A549 (cell line): ENCODE results near the gene ALDH1A1. TPM values are rescaled to one million over a fixed set of nuclear protein-coding genes. Genes with fewer than 3 reads are reported as not detected.
A peak's percentile ranks its signal among the peaks of the same experiment; 100 is the strongest.

Source experiments
- ATAC-seq, 2 experiments: fragments of 200-7000 bp in 1 of 2; fragments of >200 bp in 1 of 2; cut with Nextera tagmentation in 1 of 2; cut with Tn5 transposase in 1 of 2; 3 replicates each; pipeline versions ENCODE4 v1.8.0 to v1.9.1; 2018 to 2020; ENCODE audit warnings: mild to moderate bottlenecking in 1 of 2, moderate library complexity in 1 of 2
- CTCF ChIA-PET: fragments of 300-600 bp; sonication (Branson Sonifier 250); formaldehyde crosslinking; extraction: SDS; loops from one replicate; lab custom pipeline; 2021; ENCODE audit warnings: antibody characterized with exemption, inconsistent platforms; lab: Yijun Ruan, JAX
- POLR2A ChIA-PET: fragments of 350-600 bp; formaldehyde crosslinking; extraction: SDS; loops from one replicate; lab custom pipeline; 2021; ENCODE audit warnings: antibody characterized with exemption, inconsistent platforms; lab: Yijun Ruan, JAX
- DNase-seq, 2 experiments: peaks; one replicate each; pipeline versions ENCODE4 v3.0.0 to v3.0.0-alpha.2; 2011 to 2016; ENCODE audit warnings: low read depth in 1 of 2, low spot score in 1 of 2
- FAIRE-seq: peaks from 2 replicates; lab custom pipeline; 2011; peaks lifted over from hg19 to GRCh38; lab: Jason Lieb, UNC
- H3K27ac ChIP-seq, 2 experiments: fragments of >200 bp; sonication (Bioruptor Twin); formaldehyde crosslinking; 3 replicates each; pipeline ENCODE4 v1.5.1; 2016 to 2017
- H3K4me1 ChIP-seq: fragments of >200 bp; sonication (Bioruptor Twin); formaldehyde crosslinking; 3 replicates; pipeline ENCODE4 v1.6.1; 2016
- H3K4me2 ChIP-seq: fragments of >200 bp; sonication (Bioruptor Twin); formaldehyde crosslinking; 3 replicates; pipeline ENCODE4 v1.6.1; 2016
- H3K4me3 ChIP-seq: fragments of >200 bp; sonication (Bioruptor Twin); formaldehyde crosslinking; 3 replicates; pipeline ENCODE4 v1.5.1; 2016
- H3K9me3 ChIP-seq: fragments of >200 bp; sonication (Bioruptor Twin); formaldehyde crosslinking; 3 replicates; pipeline ENCODE4 v1.6.1; 2016
- CBX2 ChIP-seq: fragments of 200-600 bp; sonication (generic); IDR thresholded peaks from 2 replicates; pipeline ENCODE4 v1.6.1; 2016; ENCODE audit warnings: low read depth, mild to moderate bottlenecking, borderline replicate concordance
- CBX8 ChIP-seq: fragments of 200-600 bp; sonication (generic); IDR thresholded peaks from 2 replicates; pipeline ENCODE4 v1.6.1; 2016
- CEBPB ChIP-seq, 2 experiments: fragments of >200 bp in 1 of 2; sonication (Bioruptor Twin) in 1 of 2; formaldehyde crosslinking in 1 of 2; IDR thresholded peaks; 2 replicates each; pipeline ENCODE4 v1.6.1; 2012 to 2016
- CHD4 ChIP-seq: fragments of 200-600 bp; sonication (generic); IDR thresholded peaks from 2 replicates; pipeline ENCODE4 v1.6.1; 2016; ENCODE audit warnings: antibody characterized with exemption, mild to moderate bottlenecking, borderline replicate concordance
- EHMT2 ChIP-seq: fragments of 200-600 bp; sonication (generic); IDR thresholded peaks from 2 replicates; pipeline ENCODE4 v1.6.1; 2016; ENCODE audit warnings: antibody characterized with exemption, low read depth, mild to moderate bottlenecking, moderate library complexity
- EP300 ChIP-seq, 2 experiments: fragments of >200 bp; sonication (Bioruptor Twin); formaldehyde crosslinking; IDR thresholded peaks; 2 replicates in 1 of 2; 3 replicates in 1 of 2; pipeline ENCODE4 v1.6.1; 2016 to 2017
- ESRRA ChIP-seq: fragments of 150-350 bp; IDR thresholded peaks from 2 replicates; pipeline ENCODE4 v1.6.1; 2014; ENCODE audit warnings: mild to moderate bottlenecking, low read length, borderline replicate concordance
- FOSB ChIP-seq: fragments of 250-450 bp; sonication (Bioruptor Pico); IDR thresholded peaks from 2 replicates; pipeline ENCODE4 v1.5.0; 2020; ENCODE audit warnings: mild to moderate bottlenecking, moderate library complexity
- FOSL2 ChIP-seq, 2 experiments: fragments of 450-650 bp in 1 of 2; fragments of >200 bp in 1 of 2; sonication (Bioruptor Twin) in 1 of 2; formaldehyde crosslinking; IDR thresholded peaks; 2 replicates each; pipeline versions ENCODE4 v1.5.0 to v1.6.1; 2016 to 2020; ENCODE audit warnings: mild to moderate bottlenecking in 1 of 2, moderate library complexity in 1 of 2
- FOXS1 ChIP-seq: fragments of 250-450 bp; sonication (Bioruptor Pico); IDR thresholded peaks from 2 replicates; pipeline ENCODE4 v1.5.0; 2020; ENCODE audit warnings: mild to moderate bottlenecking, moderate library complexity
- GATA3 ChIP-seq: IDR thresholded peaks from 2 replicates; pipeline ENCODE4 v1.6.1; 2012; ENCODE audit warnings: borderline replicate concordance
- HEYL ChIP-seq: fragments of 250-450 bp; sonication (Bioruptor Pico); IDR thresholded peaks from 2 replicates; pipeline ENCODE4 v1.8.0; 2021; ENCODE audit warnings: mild to moderate bottlenecking, moderate library complexity
- HOXA7 ChIP-seq: fragments of 250-450 bp; sonication (Bioruptor Pico); IDR thresholded peaks from 2 replicates; pipeline ENCODE4 v1.5.0; 2020; ENCODE audit warnings: mild to moderate bottlenecking, moderate library complexity
- HOXB13 ChIP-seq: fragments of 250-450 bp; sonication (Bioruptor Pico); IDR thresholded peaks from 2 replicates; pipeline ENCODE4 v1.5.0; 2020; ENCODE audit warnings: low read depth, mild to moderate bottlenecking, moderate library complexity
- JUN ChIP-seq, 2 experiments: fragments of >200 bp; sonication (Bioruptor Twin); formaldehyde crosslinking; IDR thresholded peaks; 2 replicates in 1 of 2; 3 replicates in 1 of 2; pipeline ENCODE4 v1.6.1; 2016 to 2017
- KDM1A ChIP-seq: fragments of 200-600 bp; sonication (generic); IDR thresholded peaks from 2 replicates; pipeline ENCODE4 v1.6.1; 2016; ENCODE audit warnings: low read depth, mild to moderate bottlenecking
- KDM5A ChIP-seq: fragments of 200-600 bp; sonication (generic); IDR thresholded peaks from 2 replicates; pipeline ENCODE4 v1.6.1; 2016; ENCODE audit warnings: antibody characterized with exemption, mild to moderate bottlenecking
- NFE2L2 ChIP-seq: fragments of 150-350 bp; conservative IDR thresholded peaks from 2 replicates; pipeline ENCODE4 v1.6.1; 2014; ENCODE audit warnings: low read length
- POLR2AphosphoS2 ChIP-seq: conservative IDR thresholded peaks from 2 replicates; pipeline ENCODE4 v1.6.1; 2012; ENCODE audit warnings: low read length, improper control_type of control experiment, inconsistent platforms
- SREBF2 ChIP-seq: fragments of 450-650 bp; IDR thresholded peaks from 2 replicates; pipeline ENCODE4 v1.6.1; 2014; ENCODE audit warnings: mild to moderate bottlenecking, moderate library complexity
- TFCP2L1 ChIP-seq: fragments of 250-450 bp; sonication (Bioruptor Pico); IDR thresholded peaks from 2 replicates; pipeline ENCODE4 v1.5.0; 2021; ENCODE audit warnings: mild to moderate bottlenecking
- ZC3H11A ChIP-seq: fragments of 450-650 bp; IDR thresholded peaks from 2 replicates; pipeline ENCODE4 v1.6.1; 2014; ENCODE audit warnings: antibody characterized with exemption, mild to moderate bottlenecking
- ZFP36 ChIP-seq: fragments of 450-650 bp; IDR thresholded peaks from 2 replicates; pipeline ENCODE4 v1.6.1; 2014; ENCODE audit warnings: borderline replicate concordance; ENCODE audit not compliant: partially characterized antibody
- ZNF302 ChIP-seq: fragments of 250-450 bp; sonication (Bioruptor Pico); IDR thresholded peaks from 2 replicates; pipeline ENCODE4 v1.9.0; 2021; ENCODE audit warnings: inconsistent platforms, mild to moderate bottlenecking, moderate library complexity
- ZSCAN20 ChIP-seq: fragments of 250-450 bp; sonication (Bioruptor Pico); IDR thresholded peaks from 2 replicates; pipeline ENCODE4 v1.8.0; 2022; ENCODE audit warnings: mild to moderate bottlenecking, moderate library complexity
- whole genome bisulfite sequencing: methylation state at CpG from one replicate; pipeline ENCODE4 v1.1.6; 2017; ENCODE audit errors: missing lambda C conversion rate; 5-methylcytosine and 5-hydroxymethylcytosine counted together
- polyA plus RNA-seq, 4 experiments: library from polyadenylated mRNA; depleted of rRNA in 3 of 4; stranded (reverse); fragments of >200 nt; fragmentation: RNase III in 1 of 4; extraction: RNeasy Plus Mini Kit Qiagen cat#74134 plus additional on column Dnase treatment in 1 of 4; gene quantifications; 2 replicates in 3 of 4; 3 replicates in 1 of 4; pipeline ENCODE4 v1.2.3, GENCODE V29; 2011 to 2017
- TF ChIP-seq, protein P1 (sequence below): fragments of 200-600 bp; sonication (generic); IDR thresholded peaks from 2 replicates; pipeline ENCODE4 v1.6.1; 2016; ENCODE audit warnings: antibody characterized with exemption, mild to moderate bottlenecking, moderate library complexity
- TF ChIP-seq, protein P2 (sequence below): fragments of >200 bp; sonication (Bioruptor Twin); formaldehyde crosslinking; IDR thresholded peaks from 3 replicates; pipeline ENCODE4 v1.5.1; 2016
- TF ChIP-seq, protein P3 (sequence below): IDR thresholded peaks from 2 replicates; pipeline ENCODE4 v1.6.1; 2012; ENCODE audit warnings: low read depth, borderline replicate concordance
- TF ChIP-seq, protein P4 (sequence below): IDR thresholded peaks from 2 replicates; pipeline ENCODE4 v1.6.1; 2012

Gene ALDH1A1
- polyA plus RNA-seq, 2 of the 4 experiments (the other 2 are of a cell fraction), result 8,617 to 9,987 TPM

DNA sequence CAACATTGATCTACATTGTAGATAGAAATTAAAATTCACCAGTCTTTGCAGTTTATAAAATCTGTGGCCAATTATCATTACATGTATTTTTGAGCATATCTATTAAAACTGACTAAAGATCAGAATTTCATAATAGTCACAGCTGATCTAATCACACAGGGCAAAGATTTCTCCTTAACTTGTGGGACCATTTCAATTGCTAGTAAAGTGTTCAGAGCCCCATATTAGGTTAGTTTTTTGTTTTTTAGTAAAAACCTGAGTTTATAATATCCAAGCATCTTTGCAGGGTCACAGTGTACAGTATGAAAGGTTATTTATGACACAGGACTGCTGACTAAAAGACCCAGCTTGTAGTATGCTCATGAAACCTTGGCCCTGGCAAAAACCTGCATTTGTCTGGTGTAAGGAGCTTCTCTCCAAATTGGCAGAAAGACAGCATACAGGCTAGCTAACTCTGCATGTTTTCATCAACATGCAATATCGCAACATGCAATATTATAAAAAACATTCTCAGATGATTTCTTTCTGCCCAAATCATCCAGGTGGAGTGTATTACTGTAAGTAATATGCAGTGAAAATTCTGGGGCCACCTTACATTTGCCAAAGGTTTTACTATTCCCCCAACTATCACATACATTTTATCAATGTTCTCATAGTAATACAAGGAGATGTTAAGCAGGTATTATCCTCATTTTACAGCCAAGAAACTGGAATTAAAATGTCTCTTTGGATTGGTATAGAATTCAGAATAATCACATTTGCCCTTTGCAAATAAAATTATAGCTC lies 37.7 kb upstream of the ALDH1A1 start:
- ATAC-seq (peak in 1 of 2 experiments; percentile 29; a peak in 4 of 6 replicates), FAIRE-seq (peak; percentile 97), DNase-seq (peak in 1 of 2 experiments; percentile 75)
- TF ChIP-seq FOXS1 (CRISPR knock-in tag) (0 out of 2 replicates have a peak, but pooled peaks have one; percentile 57), HOXB13 (peak; percentile 76; the same call in 1 of the 2 replicates), FOSL2 (IDR thresholded peaks at IDR 0.05) (no peak), FOSL2 (CRISPR knock-in tag; IDR thresholded peaks at IDR 0.05) (0 out of 2 replicates have a peak, but pooled peaks have one; percentile 44), SREBF2 (no peak), TFCP2L1 (CRISPR knock-in tag) (no peak), ZSCAN20 (CRISPR knock-in tag) (0 out of 2 replicates have a peak, but pooled peaks have one; percentile 50), JUN (IDR thresholded peaks at IDR 0.05) (0 out of 5 replicates have a peak, but pooled peaks of 1 of the 2 experiments have one; percentile 37), FOSB (CRISPR knock-in tag) (peak; percentile 30; the same call in 1 of the 2 replicates)
- TF ChIP-seq, protein P1, sequence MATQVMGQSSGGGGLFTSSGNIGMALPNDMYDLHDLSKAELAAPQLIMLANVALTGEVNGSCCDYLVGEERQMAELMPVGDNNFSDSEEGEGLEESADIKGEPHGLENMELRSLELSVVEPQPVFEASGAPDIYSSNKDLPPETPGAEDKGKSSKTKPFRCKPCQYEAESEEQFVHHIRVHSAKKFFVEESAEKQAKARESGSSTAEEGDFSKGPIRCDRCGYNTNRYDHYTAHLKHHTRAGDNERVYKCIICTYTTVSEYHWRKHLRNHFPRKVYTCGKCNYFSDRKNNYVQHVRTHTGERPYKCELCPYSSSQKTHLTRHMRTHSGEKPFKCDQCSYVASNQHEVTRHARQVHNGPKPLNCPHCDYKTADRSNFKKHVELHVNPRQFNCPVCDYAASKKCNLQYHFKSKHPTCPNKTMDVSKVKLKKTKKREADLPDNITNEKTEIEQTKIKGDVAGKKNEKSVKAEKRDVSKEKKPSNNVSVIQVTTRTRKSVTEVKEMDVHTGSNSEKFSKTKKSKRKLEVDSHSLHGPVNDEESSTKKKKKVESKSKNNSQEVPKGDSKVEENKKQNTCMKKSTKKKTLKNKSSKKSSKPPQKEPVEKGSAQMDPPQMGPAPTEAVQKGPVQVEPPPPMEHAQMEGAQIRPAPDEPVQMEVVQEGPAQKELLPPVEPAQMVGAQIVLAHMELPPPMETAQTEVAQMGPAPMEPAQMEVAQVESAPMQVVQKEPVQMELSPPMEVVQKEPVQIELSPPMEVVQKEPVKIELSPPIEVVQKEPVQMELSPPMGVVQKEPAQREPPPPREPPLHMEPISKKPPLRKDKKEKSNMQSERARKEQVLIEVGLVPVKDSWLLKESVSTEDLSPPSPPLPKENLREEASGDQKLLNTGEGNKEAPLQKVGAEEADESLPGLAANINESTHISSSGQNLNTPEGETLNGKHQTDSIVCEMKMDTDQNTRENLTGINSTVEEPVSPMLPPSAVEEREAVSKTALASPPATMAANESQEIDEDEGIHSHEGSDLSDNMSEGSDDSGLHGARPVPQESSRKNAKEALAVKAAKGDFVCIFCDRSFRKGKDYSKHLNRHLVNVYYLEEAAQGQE, result no peak
- TF ChIP-seq, protein P2, sequence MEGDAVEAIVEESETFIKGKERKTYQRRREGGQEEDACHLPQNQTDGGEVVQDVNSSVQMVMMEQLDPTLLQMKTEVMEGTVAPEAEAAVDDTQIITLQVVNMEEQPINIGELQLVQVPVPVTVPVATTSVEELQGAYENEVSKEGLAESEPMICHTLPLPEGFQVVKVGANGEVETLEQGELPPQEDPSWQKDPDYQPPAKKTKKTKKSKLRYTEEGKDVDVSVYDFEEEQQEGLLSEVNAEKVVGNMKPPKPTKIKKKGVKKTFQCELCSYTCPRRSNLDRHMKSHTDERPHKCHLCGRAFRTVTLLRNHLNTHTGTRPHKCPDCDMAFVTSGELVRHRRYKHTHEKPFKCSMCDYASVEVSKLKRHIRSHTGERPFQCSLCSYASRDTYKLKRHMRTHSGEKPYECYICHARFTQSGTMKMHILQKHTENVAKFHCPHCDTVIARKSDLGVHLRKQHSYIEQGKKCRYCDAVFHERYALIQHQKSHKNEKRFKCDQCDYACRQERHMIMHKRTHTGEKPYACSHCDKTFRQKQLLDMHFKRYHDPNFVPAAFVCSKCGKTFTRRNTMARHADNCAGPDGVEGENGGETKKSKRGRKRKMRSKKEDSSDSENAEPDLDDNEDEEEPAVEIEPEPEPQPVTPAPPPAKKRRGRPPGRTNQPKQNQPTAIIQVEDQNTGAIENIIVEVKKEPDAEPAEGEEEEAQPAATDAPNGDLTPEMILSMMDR, result no peak
- Histone ChIP-seq H3K4me2 (peak overlapping the region; percentile 89), H3K9me3 (no peaks in the 10 kb centered on the region), H3K27ac (peak overlapping the region; percentile 96 to 98), H3K4me1 (peaks cover 97% of the 10 kb centered on the region), H3K4me3 (no peak overlapping the region)
- POLR2A ChIA-PET, result interaction anchor here (1.1 to 5.9 kb wide), 5 partner anchors 13 to 64 kb away, joined by 3 to 77 read pairs (median 4); no protein-coding TSS in a partner anchor
- WGBS, result 5% methylated on average over 1 of the region's 1 CpG
- CTCF ChIA-PET, result interaction anchor here (0.7 to 4.7 kb wide), 5 partner anchors 32 to 90 kb away, joined by 3 to 21 read pairs (median 3); no protein-coding TSS in a partner anchor

DNA sequence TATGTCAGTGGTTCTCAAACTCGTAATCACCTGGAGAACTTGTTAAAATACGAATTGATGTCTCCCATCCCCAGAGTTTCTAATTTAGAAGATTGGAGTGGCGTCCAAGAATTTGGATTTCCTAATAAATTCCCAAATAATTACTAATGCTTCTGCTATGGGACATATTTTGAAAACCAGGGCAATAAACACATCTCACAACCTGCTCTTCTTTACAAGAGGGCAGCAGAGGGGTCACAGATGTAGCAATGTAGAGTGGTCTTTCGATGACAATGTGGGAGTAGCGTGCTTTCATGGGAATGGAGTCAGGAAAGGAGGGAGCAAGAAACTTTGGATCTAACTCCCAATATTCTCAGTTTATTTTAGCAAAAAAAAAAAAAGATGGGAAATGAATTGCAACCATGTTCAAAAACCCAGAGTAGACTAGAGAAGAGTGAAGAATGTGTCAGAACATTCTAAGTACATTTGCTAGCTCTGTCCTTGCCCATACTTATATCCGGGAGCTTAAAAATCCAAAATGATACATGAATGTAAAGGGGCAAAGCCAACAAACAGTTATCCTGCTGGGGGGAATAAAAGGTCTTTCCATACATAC lies 33.8 kb upstream of the ALDH1A1 start:
- ChIA-PET CTCF (interaction anchor here (0.6 to 2.3 kb wide), 12 partner anchors 9 to 1657 kb away, joined by 3 to 10 read pairs (median 4); no protein-coding TSS in a partner anchor), POLR2A (interaction anchor here (0.5 to 5.9 kb wide), 7 partner anchors 11 to 1966 kb away, joined by 3 to 77 read pairs (median 4); no protein-coding TSS in a partner anchor)
- no peak for ATAC-seq
- H3K9me3 ChIP-seq, result no peaks in the 10 kb centered on the region
- DNase-seq, result peak in 1 of 2 experiments; percentile 69
- peak overlapping the region; percentile 89 for H3K4me2 ChIP-seq
- 15% methylated on average over 6 of the region's 6 CpGs for WGBS
- H3K4me3 ChIP-seq, result no peak overlapping the region
- peak; percentile 81 for FAIRE-seq
- H3K27ac ChIP-seq, result peak overlapping the region; percentile 91 to 98
- H3K4me1 ChIP-seq, result peaks cover 94% of the 10 kb centered on the region
- TF ChIP-seq GATA3, result peak; percentile 89; the same call in 1 of the 2 replicates
- no peak for TF ChIP-seq FOSB (CRISPR knock-in tag)
- no peak for TF ChIP-seq CBX8
- TF ChIP-seq ZSCAN20 (CRISPR knock-in tag), result peak; percentile 56; the same call in 1 of the 2 replicates
- TF ChIP-seq CBX2, result no peak
- TF ChIP-seq NFE2L2, result no peak
- TF ChIP-seq EHMT2, result no peak
- TF ChIP-seq CHD4, result no peak
- TF ChIP-seq EP300 (IDR thresholded peaks at IDR 0.05), result peak; percentile 65 to 83; a peak in 3 of 5 replicates
- TF ChIP-seq HOXA7 (CRISPR knock-in tag), result no peak
- peak in 1 of 2 experiments; percentile 91; a peak in 3 of 4 replicates for TF ChIP-seq CEBPB (IDR thresholded peaks at IDR 0.05)
- TF ChIP-seq ESRRA, result no peak
- TF ChIP-seq POLR2AphosphoS2, result no peak
- TF ChIP-seq ZC3H11A, result no peak; the same call in 1 of the 2 replicates
- TF ChIP-seq ZNF302 (CRISPR knock-in tag), result peak; percentile 71; the same call in 1 of the 2 replicates
- TF ChIP-seq, protein P3, sequence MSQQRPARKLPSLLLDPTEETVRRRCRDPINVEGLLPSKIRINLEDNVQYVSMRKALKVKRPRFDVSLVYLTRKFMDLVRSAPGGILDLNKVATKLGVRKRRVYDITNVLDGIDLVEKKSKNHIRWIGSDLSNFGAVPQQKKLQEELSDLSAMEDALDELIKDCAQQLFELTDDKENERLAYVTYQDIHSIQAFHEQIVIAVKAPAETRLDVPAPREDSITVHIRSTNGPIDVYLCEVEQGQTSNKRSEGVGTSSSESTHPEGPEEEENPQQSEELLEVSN, result no peak
- TF ChIP-seq ZFP36, result no peak
- no peak for TF ChIP-seq KDM1A
- no peak for TF ChIP-seq KDM5A
- TF ChIP-seq SREBF2, result no peak
- 0 out of 2 replicates have a peak, but pooled peaks have one; percentile 23 for TF ChIP-seq HEYL (CRISPR knock-in tag)
- TF ChIP-seq, protein P4, sequence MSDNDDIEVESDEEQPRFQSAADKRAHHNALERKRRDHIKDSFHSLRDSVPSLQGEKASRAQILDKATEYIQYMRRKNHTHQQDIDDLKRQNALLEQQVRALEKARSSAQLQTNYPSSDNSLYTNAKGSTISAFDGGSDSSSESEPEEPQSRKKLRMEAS, result peak; percentile 61
